SK-N-SH (cell line): Measurements from ENCODE around the gene SPRN. TPM values are rescaled to one million over a fixed set of nuclear protein-coding genes. Genes with fewer than 3 reads are reported as not detected.

Experiments used
- CTCF ChIA-PET: fragments of 300-600, 350-600 bp; formaldehyde crosslinking; extraction: SDS; loops from one replicate; lab custom pipeline; 2021; lab: Yijun Ruan, JAX
- POLR2A ChIA-PET: fragments of 350-600 bp; sonication (Branson Sonifier 250); formaldehyde crosslinking; extraction: SDS; loops from one replicate; lab custom pipeline; 2020; ENCODE audit warnings: antibody characterized with exemption, inconsistent platforms; lab: Yijun Ruan, JAX
- DNase-seq: peaks from one replicate; pipeline ENCODE4 v3.0.0; 2012
- H2AFZ ChIP-seq: fragments of 200-600 bp; sonication (generic); 2 replicates; pipeline ENCODE4 v1.8.1; 2016; ENCODE audit warnings: antibody characterized with exemption, mild to moderate bottlenecking, low read depth
- H3F3A ChIP-seq: fragments of 200-600 bp; sonication (generic); replicated peaks from 2 replicates; pipeline ENCODE3; 2016; ENCODE audit warnings: antibody characterized with exemption, mild to moderate bottlenecking; ENCODE audit not compliant: insufficient read depth
- H3K27ac ChIP-seq, 2 experiments: fragments of 200-500 bp in 1 of 2; fragments of 200-600 bp in 1 of 2; sonication (Bioruptor generic) in 1 of 2; sonication (generic), shearing (Covaris generic) in 1 of 2; 2 replicates each; pipeline versions ENCODE4 v1.5.1 to v1.6.1; 2014 to 2016; ENCODE audit warnings: low read depth in 2 of 2, inconsistent platforms in 1 of 2, low read length in 1 of 2, mild to moderate bottlenecking in 1 of 2, mixed read lengths in 1 of 2
- H3K27me3 ChIP-seq: fragments of 200-600 bp; sonication (generic), shearing (Covaris generic); 2 replicates; pipeline ENCODE4 v1.6.1; 2016; ENCODE audit warnings: mixed run types; ENCODE audit not compliant: insufficient read depth
- H3K36me3 ChIP-seq, 2 experiments: fragments of 200-500 bp in 1 of 2; fragments of 200-600 bp in 1 of 2; sonication (Bioruptor generic) in 1 of 2; sonication (generic) in 1 of 2; replicated peaks in 1 of 2; 2 replicates each; pipeline versions ENCODE3 to v1.5.1; 2014 to 2016; ENCODE audit warnings: low read length in 1 of 2, mild to moderate bottlenecking in 1 of 2; ENCODE audit not compliant: insufficient read depth in 2 of 2, control insufficient read depth in 1 of 2
- H3K4me1 ChIP-seq, 2 experiments: fragments of 200-500 bp in 1 of 2; fragments of 200-600 bp in 1 of 2; sonication (Bioruptor generic) in 1 of 2; sonication (generic), shearing (Covaris generic) in 1 of 2; 2 replicates each; pipeline versions ENCODE4 v1.5.1 to v1.6.1; 2014 to 2016; ENCODE audit warnings: low read depth in 1 of 2, low read length in 1 of 2, mixed run types in 1 of 2; ENCODE audit not compliant: insufficient read depth in 2 of 2, control insufficient read depth in 1 of 2
- H3K4me2 ChIP-seq: fragments of 200-600 bp; sonication (generic), shearing (Covaris generic); 2 replicates; pipeline ENCODE4 v1.6.1; 2017; ENCODE audit warnings: mixed run types
- H3K4me3 ChIP-seq, 2 experiments: fragments of 200-500 bp in 1 of 2; fragments of 200-600 bp in 1 of 2; sonication (Bioruptor generic) in 1 of 2; sonication (generic), shearing (Covaris generic) in 1 of 2; 2 replicates each; pipeline versions ENCODE4 v1.5.1 to v1.8.1; 2014 to 2016; ENCODE audit warnings: low read depth in 2 of 2, inconsistent platforms in 1 of 2, low read length in 1 of 2, mild to moderate bottlenecking in 1 of 2, mixed read lengths in 1 of 2, moderate library complexity in 1 of 2
- H3K79me2 ChIP-seq: fragments of 200-600 bp; sonication (generic); 2 replicates; pipeline ENCODE4 v1.8.1; 2017; ENCODE audit warnings: mild to moderate bottlenecking; ENCODE audit not compliant: insufficient read depth
- H3K9ac ChIP-seq: fragments of 200-600 bp; sonication (generic); 2 replicates; pipeline ENCODE4 v1.6.1; 2017; ENCODE audit warnings: mixed run types
- H3K9me2 ChIP-seq: fragments of 200-600 bp; sonication (generic); 2 replicates; pipeline ENCODE4 v1.6.1; 2017; ENCODE audit warnings: mixed run types
- H3K9me3 ChIP-seq: fragments of 200-600 bp; sonication (generic); 2 replicates; pipeline ENCODE4 v1.6.1; 2017; ENCODE audit warnings: mixed run types, mild to moderate bottlenecking, moderate library complexity
- H4K20me1 ChIP-seq: fragments of 200-600 bp; sonication (generic); 2 replicates; pipeline ENCODE4 v1.6.1; 2017; ENCODE audit warnings: mild to moderate bottlenecking, mixed run types; ENCODE audit not compliant: insufficient read depth
- CTCF ChIP-seq: fragments of 200-600 bp; sonication (generic); IDR thresholded peaks from 2 replicates; pipeline ENCODE4 v1.6.1; 2017; ENCODE audit warnings: antibody characterized with exemption, mild to moderate bottlenecking, moderate library complexity
- ELF1 ChIP-seq: IDR thresholded peaks from 2 replicates; pipeline ENCODE4 v1.4.0; 2012
- EP300 ChIP-seq, 2 experiments: IDR thresholded peaks; 2 replicates each; pipeline versions ENCODE4 v1.4.0 to v1.6.1; 2012; ENCODE audit warnings: borderline replicate concordance in 1 of 2, low read depth in 1 of 2, low read length in 1 of 2
- EZH2phosphoT487 ChIP-seq: fragments of 200-600 bp; sonication (generic); IDR thresholded peaks from 2 replicates; pipeline ENCODE4 v1.6.1; 2017; ENCODE audit warnings: low read depth, mixed run types, mild to moderate bottlenecking, antibody characterized with exemption, moderate library complexity, borderline replicate concordance
- GABPA ChIP-seq: IDR thresholded peaks from 2 replicates; pipeline ENCODE4 v1.4.0; 2012; ENCODE audit warnings: low read depth, mild to moderate bottlenecking
- MEF2A ChIP-seq: IDR thresholded peaks from 2 replicates; pipeline ENCODE4 v1.4.0; 2012; ENCODE audit warnings: low read depth, borderline replicate concordance
- MXI1 ChIP-seq: IDR thresholded peaks from 2 replicates; pipeline ENCODE4 v1.6.1; 2012; ENCODE audit warnings: mild to moderate bottlenecking, low read depth, low read length, improper control_type of control experiment
- NFIC ChIP-seq: IDR thresholded peaks from 2 replicates; pipeline ENCODE4 v1.4.0; 2012; ENCODE audit warnings: borderline replicate concordance
- NRF1 ChIP-seq: IDR thresholded peaks from 2 replicates; pipeline ENCODE4 v1.6.1; 2012; ENCODE audit warnings: low read depth, mild to moderate bottlenecking, low read length
- POLR2AphosphoS5 ChIP-seq: IDR thresholded peaks from 2 replicates; pipeline ENCODE4 v1.6.1; 2012; ENCODE audit warnings: low read depth, low read length
- RAD21 ChIP-seq: IDR thresholded peaks from 2 replicates; pipeline ENCODE4 v1.6.1; 2012; ENCODE audit warnings: mild to moderate bottlenecking, low read length
- RCOR1 ChIP-seq: fragments of 150-350 bp; IDR thresholded peaks from 2 replicates; pipeline ENCODE4 v1.6.1; 2017; ENCODE audit warnings: antibody characterized with exemption, low read length
- RFX5 ChIP-seq: IDR thresholded peaks from 2 replicates; pipeline ENCODE4 v1.6.1; 2012; ENCODE audit warnings: mild to moderate bottlenecking, improper control_type of control experiment, low read length
- SMC3 ChIP-seq: IDR thresholded peaks from 2 replicates; pipeline ENCODE4 v1.6.1; 2012; ENCODE audit warnings: low read depth, low read length, improper control_type of control experiment
- TAF1 ChIP-seq: IDR thresholded peaks from 2 replicates; pipeline ENCODE4 v1.6.1; 2012; ENCODE audit warnings: low read depth, mild to moderate bottlenecking, low read length, moderate library complexity, borderline replicate concordance
- WGBS: methylation state at CpG from one replicate; pipeline ENCODE4 v1.1.6; 2017; ENCODE audit warnings: low lambda C conversion rate; 5-methylcytosine and 5-hydroxymethylcytosine counted together
- polyA plus RNA-seq, 3 experiments: library from polyadenylated mRNA; depleted of rRNA; stranded (reverse); fragments of >200 nt; gene quantifications; 2 replicates each; pipeline ENCODE4 v1.2.3, GENCODE V29; 2012
- TF ChIP-seq, protein P1 (sequence below): IDR thresholded peaks from 2 replicates; pipeline ENCODE4; 2012
- TF ChIP-seq, protein P2 (sequence below): fragments of 150-350 bp; IDR thresholded peaks from 2 replicates; pipeline ENCODE4 v1.6.1; 2017; ENCODE audit warnings: antibody characterized with exemption, low read length, low read depth, borderline replicate concordance

SPRN gene
- polyA plus RNA-seq, 1 of the 3 experiments (the other 2 are of a cell fraction): 1.2 TPM

DNA sequence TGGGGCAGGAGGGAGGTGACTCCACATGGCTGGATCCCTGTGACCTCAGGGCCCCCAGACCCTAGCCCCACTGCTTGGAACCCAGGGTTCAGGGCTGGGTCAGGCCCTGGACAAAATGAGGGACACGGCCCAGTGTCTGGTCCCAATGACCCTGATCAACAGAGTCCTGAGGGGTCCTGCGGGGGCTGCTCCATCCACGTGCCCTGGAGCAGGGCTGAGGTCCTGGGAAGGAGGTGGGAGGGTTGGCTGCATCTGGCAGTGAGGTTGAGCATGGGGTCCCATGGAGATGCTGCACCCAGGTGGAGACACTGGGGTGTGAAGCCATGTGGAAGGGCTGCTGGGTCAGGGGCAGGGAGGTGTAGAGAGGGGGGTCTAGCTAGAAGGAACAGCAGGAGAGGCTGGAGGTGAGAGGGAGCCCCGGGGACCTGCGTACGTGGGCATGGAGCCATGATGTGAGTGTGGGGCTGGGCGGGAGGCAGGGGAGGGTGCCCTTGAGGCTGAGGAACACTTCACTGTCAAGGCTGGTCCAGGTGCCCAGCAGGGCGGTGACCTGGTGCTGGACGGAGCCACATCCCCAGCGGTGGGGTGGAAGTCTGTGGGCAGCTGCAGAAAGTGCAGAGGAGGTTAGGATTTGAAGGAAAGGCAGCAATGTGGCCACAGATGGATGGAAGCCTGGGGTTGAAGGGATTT is 29.9 kb upstream of the SPRN start:
- Histone ChIP-seq H3K4me1 (no peaks in the 10 kb centered on the region), H3K4me2 (no peak overlapping the region), H3K9me3 (0 out of 2 replicates have a peak, but pooled peaks cover 2% of the 10 kb centered on the region), H3K4me3 (no peak overlapping the region), H3K27ac (no peak overlapping the region), H3K27me3 (no peaks in the 10 kb centered on the region), H4K20me1 (no peaks in the 10 kb centered on the region), H3F3A (no peaks in the 10 kb centered on the region), H3K36me3 (no peaks in the 10 kb centered on the region), H3K9me2 (no peaks in the 10 kb centered on the region), H3K79me2 (no peaks in the 10 kb centered on the region), H3K9ac (no peak overlapping the region), H2AFZ (no peak overlapping the region)
- WGBS: 11% methylated on average over 8 of the region's 10 CpGs
- ChIA-PET POLR2A (no interaction called here), CTCF (interaction anchor here (1.0 to 1.6 kb wide), 4 partner anchors 8 to 155 kb away, joined by 3 to 4 read pairs (median 3); no protein-coding TSS in a partner anchor)
- no peak for DNase-seq
- TF ChIP-seq, protein P1, sequence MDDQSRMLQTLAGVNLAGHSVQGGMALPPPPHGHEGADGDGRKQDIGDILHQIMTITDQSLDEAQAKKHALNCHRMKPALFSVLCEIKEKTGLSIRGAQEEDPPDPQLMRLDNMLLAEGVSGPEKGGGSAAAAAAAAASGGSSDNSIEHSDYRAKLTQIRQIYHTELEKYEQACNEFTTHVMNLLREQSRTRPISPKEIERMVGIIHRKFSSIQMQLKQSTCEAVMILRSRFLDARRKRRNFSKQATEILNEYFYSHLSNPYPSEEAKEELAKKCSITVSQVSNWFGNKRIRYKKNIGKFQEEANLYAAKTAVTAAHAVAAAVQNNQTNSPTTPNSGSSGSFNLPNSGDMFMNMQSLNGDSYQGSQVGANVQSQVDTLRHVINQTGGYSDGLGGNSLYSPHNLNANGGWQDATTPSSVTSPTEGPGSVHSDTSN: no peak
- TF ChIP-seq NFIC: no peak
- no peak for TF ChIP-seq ELF1
- no peak for TF ChIP-seq RAD21
- TF ChIP-seq POLR2AphosphoS5: no peak
- no peak for TF ChIP-seq MEF2A
- TF ChIP-seq SMC3: no peak
- TF ChIP-seq CTCF: no peak
- no peak for TF ChIP-seq MXI1
- no peak for TF ChIP-seq EP300 (IDR thresholded peaks at IDR 0.05; ENCODE audit: borderline replicate concordance in 1 of 2, low read depth in 1 of 2, low read length in 1 of 2)
- TF ChIP-seq GABPA: no peak

DNA sequence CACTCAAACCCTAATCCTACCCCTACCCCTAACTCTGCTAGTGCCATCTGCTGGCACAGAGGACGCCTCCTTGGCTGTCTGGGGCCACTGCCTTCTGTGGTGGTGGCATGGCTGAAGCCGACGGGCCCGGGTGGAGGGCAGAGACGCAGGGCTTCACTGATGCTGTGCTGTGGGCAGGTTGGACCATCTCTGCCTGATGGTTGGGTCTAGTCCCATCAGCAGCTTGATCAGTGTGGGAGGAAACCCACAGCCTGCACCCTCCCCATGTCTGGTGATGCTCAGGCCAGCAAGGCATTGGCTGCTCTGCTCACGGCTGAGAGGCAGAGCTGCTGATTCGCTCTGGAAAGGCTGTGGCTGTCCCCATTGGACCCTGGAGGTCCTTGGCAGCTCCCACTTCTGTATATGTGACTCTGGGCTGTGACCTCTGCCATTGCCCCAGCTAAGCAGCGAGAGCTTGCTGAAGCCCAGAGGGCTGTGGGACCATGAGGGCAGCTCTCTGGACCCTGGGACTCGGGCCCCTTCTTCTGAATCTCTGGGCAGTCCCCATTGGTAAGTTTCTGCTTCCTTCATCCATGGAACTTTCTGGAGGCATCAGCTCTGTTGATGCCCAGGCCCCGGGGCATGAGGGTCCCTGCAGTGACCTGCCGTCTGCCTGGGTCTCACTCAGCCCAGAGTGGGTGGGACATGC is 29.2 kb upstream of the SPRN start, which contains the start of gene SCART1:
Gene SCART1 (plus strand): TSS at position 430 of the 688 bp plus-strand sequence. CDS start 53 bp downstream, at position 483.
- Histone ChIP-seq H3K27me3 (no peaks in the 10 kb centered on the region), H3K36me3 (no peaks in the 10 kb centered on the region), H2AFZ (no peak within 1 kb of the TSS), H3F3A (no peaks in the 10 kb centered on the region), H3K9me2 (no peaks in the 10 kb centered on the region), H3K4me2 (no peak within 1 kb of the TSS), H3K4me3 (no peak within 1 kb of the TSS), H4K20me1 (no peaks in the 10 kb centered on the region), H3K4me1 (no peaks in the 10 kb centered on the region), H3K27ac (no peak within 1 kb of the TSS), H3K9me3 (0 out of 2 replicates have a peak, but pooled peaks cover 8% of the 10 kb centered on the region), H3K9ac (no peak within 1 kb of the TSS), H3K79me2 (no peaks in the 10 kb centered on the region)
- TF ChIP-seq RFX5 (no peak), EP300 (IDR thresholded peaks at IDR 0.05; ENCODE audit: borderline replicate concordance in 1 of 2, low read depth in 1 of 2, low read length in 1 of 2) (no peak), RAD21 (no peak), EZH2phosphoT487 (no peak), SMC3 (no peak), CTCF (no peak), RCOR1 (no peak), NRF1 (no peak), TAF1 (no peak)
- TF ChIP-seq, protein P2, sequence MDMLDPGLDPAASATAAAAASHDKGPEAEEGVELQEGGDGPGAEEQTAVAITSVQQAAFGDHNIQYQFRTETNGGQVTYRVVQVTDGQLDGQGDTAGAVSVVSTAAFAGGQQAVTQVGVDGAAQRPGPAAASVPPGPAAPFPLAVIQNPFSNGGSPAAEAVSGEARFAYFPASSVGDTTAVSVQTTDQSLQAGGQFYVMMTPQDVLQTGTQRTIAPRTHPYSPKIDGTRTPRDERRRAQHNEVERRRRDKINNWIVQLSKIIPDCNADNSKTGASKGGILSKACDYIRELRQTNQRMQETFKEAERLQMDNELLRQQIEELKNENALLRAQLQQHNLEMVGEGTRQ: no peak
- DNase-seq: no peak
- POLR2A ChIA-PET: no interaction called here
- 13% methylated on average over 5 of the region's 11 CpGs for WGBS
- CTCF ChIA-PET: interaction anchor here (1.0 to 1.6 kb wide), 5 partner anchors 9 to 156 kb away, joined by 3 to 4 read pairs (median 3); no protein-coding TSS in a partner anchor
